Body of pancreas (tissue), 4 donors: ENCODE measurements around the gene GNAI1.

ENCODE experiments used
- POLR2A ChIP-seq, 3 donors: fragments of 450-650 bp; IDR thresholded peaks; one replicate each; pipeline ENCODE4 v1.6.1; 2016; ENCODE audit warnings: antibody characterized with exemption in 3 of 3, mild to moderate bottlenecking in 2 of 3
- TF ChIP-seq, protein P1 (sequence below), 7 experiments: fragments of 450-650 bp in 4 of 7; fragments of 200-600 bp in 3 of 7; sonication (generic) in 3 of 7; IDR thresholded peaks; one replicate each; pipeline ENCODE4 v1.5.1; 2016 to 2019; ENCODE audit warnings: antibody characterized with exemption in 7 of 7

DNA sequence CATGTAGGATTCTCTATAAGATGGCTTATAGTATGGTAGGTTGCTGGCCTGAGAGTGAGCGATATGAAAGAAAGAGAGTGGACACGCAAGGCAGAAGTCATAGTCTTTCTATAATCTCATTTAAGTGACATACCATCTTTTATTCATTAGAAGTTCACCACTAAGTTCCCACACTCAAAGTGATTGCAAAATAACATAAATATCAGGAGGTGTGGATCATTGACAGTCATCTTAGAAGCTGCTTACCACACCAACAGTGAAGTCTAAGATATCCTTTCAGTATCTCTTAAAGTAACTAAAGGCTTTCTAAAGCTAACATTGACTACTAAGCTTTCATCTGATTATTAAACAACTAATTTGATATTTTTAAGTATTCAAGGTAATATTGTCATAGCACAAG is 36.9 kb upstream of the GNAI1 start:
- TF ChIP-seq, protein P1, sequence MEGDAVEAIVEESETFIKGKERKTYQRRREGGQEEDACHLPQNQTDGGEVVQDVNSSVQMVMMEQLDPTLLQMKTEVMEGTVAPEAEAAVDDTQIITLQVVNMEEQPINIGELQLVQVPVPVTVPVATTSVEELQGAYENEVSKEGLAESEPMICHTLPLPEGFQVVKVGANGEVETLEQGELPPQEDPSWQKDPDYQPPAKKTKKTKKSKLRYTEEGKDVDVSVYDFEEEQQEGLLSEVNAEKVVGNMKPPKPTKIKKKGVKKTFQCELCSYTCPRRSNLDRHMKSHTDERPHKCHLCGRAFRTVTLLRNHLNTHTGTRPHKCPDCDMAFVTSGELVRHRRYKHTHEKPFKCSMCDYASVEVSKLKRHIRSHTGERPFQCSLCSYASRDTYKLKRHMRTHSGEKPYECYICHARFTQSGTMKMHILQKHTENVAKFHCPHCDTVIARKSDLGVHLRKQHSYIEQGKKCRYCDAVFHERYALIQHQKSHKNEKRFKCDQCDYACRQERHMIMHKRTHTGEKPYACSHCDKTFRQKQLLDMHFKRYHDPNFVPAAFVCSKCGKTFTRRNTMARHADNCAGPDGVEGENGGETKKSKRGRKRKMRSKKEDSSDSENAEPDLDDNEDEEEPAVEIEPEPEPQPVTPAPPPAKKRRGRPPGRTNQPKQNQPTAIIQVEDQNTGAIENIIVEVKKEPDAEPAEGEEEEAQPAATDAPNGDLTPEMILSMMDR (IDR thresholded peaks at IDR 0.05), result no peak
- no peak for TF ChIP-seq POLR2A (IDR thresholded peaks at IDR 0.05)
